ENCODE results near the gene CELSR2. TPM values are rescaled to one million over a fixed set of nuclear protein-coding genes. Genes with fewer than 3 reads are reported as not detected.

Gene CELSR2
- total and polyA plus RNA-seq, 2 of the 8 experiments (the other 6 are each of a cell fraction or from before 2014, with no cell fraction given) = 12.0 to 27.7 TPM

- H2BK20ac ChIP-seq (ENCODE audit: low read length) = peak overlapping the region; percentile 82; the same call in 1 of the 2 replicates
- no peak overlapping the region for H2AFZ ChIP-seq (ENCODE audit: low read length)
- peaks cover 9 to 33% (median 15%) of the 10 kb centered on the region in 4 experiments for H3K4me1 ChIP-seq (replicated peaks in 1 of 4; ENCODE audit: control insufficient read depth in 3 of 4, insufficient read depth in 4 of 4, low read length in 3 of 4)
- H4K5ac ChIP-seq (ENCODE audit: insufficient read length, low read depth, low read length) = peak overlapping the region; percentile 55
- no peaks in the 10 kb centered on the region for H3K27me3 ChIP-seq (replicated peaks in 1 of 4; ENCODE audit: control insufficient read depth in 3 of 4, extremely low read depth in 1 of 4, insufficient read depth in 3 of 4, low read length in 3 of 4)
- H3K79me2 ChIP-seq (ENCODE audit: control insufficient read depth in 1 of 2, insufficient read depth in 2 of 2, low read length in 2 of 2) = peaks cover 0 to 21% of the 10 kb centered on the region in 2 experiments; a peak in 2 of 4 replicates
- H3K4ac ChIP-seq (replicated peaks; ENCODE audit: insufficient read length, low read depth, low read length) = no peak overlapping the region
- peak overlapping the region; percentile 52 for H2BK12ac ChIP-seq (ENCODE audit: low read depth, low read length)
- H3K14ac ChIP-seq (ENCODE audit: insufficient read length) = no peak overlapping the region
- no peaks in the 10 kb centered on the region for H3K79me1 ChIP-seq (ENCODE audit: low read depth, low read length)
- H3K56ac ChIP-seq (replicated peaks; ENCODE audit: insufficient read length, low read depth, low read length) = no peak overlapping the region
- H4K91ac ChIP-seq (replicated peaks; ENCODE audit: insufficient read length, low read length) = no peak overlapping the region
- CTCF ChIA-PET (ENCODE audit: partially characterized antibody) = interaction anchor here (3.2 to 28.7 kb wide), 3 partner anchors 12 to 27 kb away, joined by 43 to 651 read pairs (median 317); partner anchors contain the start of genes CELSR2 and SARS1
- peak; percentile 91 for FAIRE-seq
- H3K4me3 ChIP-seq (ENCODE audit: extremely low read depth in 1 of 4, insufficient read depth in 2 of 4, low read depth in 3 of 4, low read length in 4 of 4) = peak overlapping the region; percentile 22 to 43 (median 34); a peak in 7 of 8 replicates
- H4K20me1 ChIP-seq (replicated peaks in 1 of 2; ENCODE audit: control insufficient read depth in 1 of 2, insufficient read depth in 2 of 2, low read length in 2 of 2) = no peaks in the 10 kb centered on the region
- peak overlapping the region; percentile 88 for H2BK5ac ChIP-seq (ENCODE audit: low read depth, low read length)
- H3K27ac ChIP-seq (ENCODE audit: low read depth, low read length) = peak overlapping the region; percentile 47
- H4K8ac ChIP-seq (ENCODE audit: extremely low read depth, insufficient read depth, low read length) = no peak overlapping the region
- 4% methylated on average over 13 of the region's 13 CpGs; no CpG with 5 or more reads in 1 of the 2 experiments for WGBS, 2 experiments (ENCODE audit: extremely low coverage in 1 of 2, insufficient coverage in 1 of 2, insufficient read length in 1 of 2, insufficient replicate concordance in 2 of 2, low coverage in 1 of 2, low lambda C conversion rate in 2 of 2, missing lambda C conversion rate in 1 of 2)
- H2BK15ac ChIP-seq (ENCODE audit: low read length) = peak overlapping the region; percentile 61; the same call in 1 of the 2 replicates
- peak overlapping the region; percentile 66 to 98 for H3K4me2 ChIP-seq (ENCODE audit: insufficient read depth in 1 of 2, low read depth in 2 of 2, low read length in 2 of 2)
- peaks cover 4% of the 10 kb centered on the region; the same call in 1 of the 2 replicates for H3K23me2 ChIP-seq (ENCODE audit: low read depth, low read length)
- H3K18ac ChIP-seq (ENCODE audit: extremely low read depth, low read length) = peak overlapping the region; percentile 98
- H3K23ac ChIP-seq (ENCODE audit: insufficient read length) = no peak overlapping the region
- H3K9ac ChIP-seq (replicated peaks in 1 of 4; ENCODE audit: extremely low read depth in 1 of 4, low read depth in 3 of 4, low read length in 3 of 4) = 0 out of 7 replicates have a peak overlapping the region, but pooled peaks of 1 of the 4 experiments have one; percentile 5
- DNase-seq (ENCODE audit: low read depth in 1 of 2, low spot score in 2 of 2) = peak; percentile 88 to 96
- POLR2A ChIA-PET (ENCODE audit: partially characterized antibody) = interaction anchor here (1.0 to 15.9 kb wide), 6 partner anchors 10 to 536 kb away, joined by 3 to 252 read pairs (median 20); partner anchors contain the start of genes CELSR2, PSRC1 and SARS1
- H3K9me3 ChIP-seq (ENCODE audit: insufficient read depth in 2 of 2, low read depth in 1 of 2, low read length in 1 of 2) = no peaks in the 10 kb centered on the region
- no peak overlapping the region for H2BK120ac ChIP-seq (replicated peaks; ENCODE audit: low read depth, low read length)
- peaks cover 0 to 69% (median 20%) of the 10 kb centered on the region in 4 experiments; a peak in 6 of 8 replicates for H3K36me3 ChIP-seq (ENCODE audit: control insufficient read depth in 2 of 4, insufficient read depth in 4 of 4, low read length in 3 of 4)
- H2AK5ac ChIP-seq (ENCODE audit: low read depth, low read length) = peak overlapping the region; percentile 17; the same call in 1 of the 2 replicates
- TF ChIP-seq TCF12 (IDR thresholded peaks at IDR 0.05; ENCODE audit: low read depth, low read length) (peak; percentile 87; the same call in 1 of the 2 replicates), SP1 (IDR thresholded peaks at IDR 0.05; ENCODE audit: low read depth, low read length) (peak; percentile 86), CEBPB (IDR thresholded peaks at IDR 0.05; ENCODE audit: low read depth, low read length) (no peak), ZNF274 (IDR thresholded peaks at IDR 0.05; ENCODE audit: borderline replicate concordance, extremely low read depth, low read length) (no peak), NRF1 (IDR thresholded peaks at IDR 0.05; ENCODE audit: low read depth, low read length) (no peak), EGR1 (IDR thresholded peaks at IDR 0.05; ENCODE audit: borderline replicate concordance, low read depth, low read length) (0 out of 2 replicates have a peak, but pooled peaks have one; percentile 33), RXRA (IDR thresholded peaks at IDR 0.05; ENCODE audit: insufficient read depth, low read depth, low read length) (0 out of 2 replicates have a peak, but pooled peaks have one; percentile 67), JUN (IDR thresholded peaks at IDR 0.05; ENCODE audit: low read depth, low read length) (no peak), BRCA1 (IDR thresholded peaks at IDR 0.05; ENCODE audit: low read depth, low read length) (no peak), HDAC2 (IDR thresholded peaks at IDR 0.05; ENCODE audit: borderline replicate concordance in 1 of 2, low read depth in 2 of 2, low read length in 2 of 2) (peak in 1 of 2 experiments; percentile 91; a peak in 2 of 4 replicates), SRF (IDR thresholded peaks at IDR 0.05; ENCODE audit: low read depth, low read length) (no peak), YY1 (IDR thresholded peaks at IDR 0.05; ENCODE audit: low read depth, low read length) (peak; percentile 27; the same call in 1 of the 2 replicates), SP2 (IDR thresholded peaks at IDR 0.05; ENCODE audit: low read length) (no peak)
These were observed 19.7 kb upstream of the CELSR2 start for GRCh38 chr1:109229531-109230127.

All from H1 (cell line).